B cell (primary cell): ENCODE results near the gene PRKCB.

ENCODE experiments used
- EZH2 ChIP-seq: IDR thresholded peaks from 2 replicates; pipeline ENCODE4 v1.6.1; 2012; ENCODE audit warnings: borderline replicate concordance, low read depth, mild to moderate bottlenecking, moderate library complexity, low read length; ENCODE audit not compliant: insufficient read depth, poor library complexity, severe bottlenecking
- TF ChIP-seq, protein P1 (sequence below): fragments of 200-600 bp; IDR thresholded peaks from one replicate; pipeline ENCODE4 v1.8.0; 2022; ENCODE audit warnings: antibody characterized with exemption, mild to moderate bottlenecking

DNA sequence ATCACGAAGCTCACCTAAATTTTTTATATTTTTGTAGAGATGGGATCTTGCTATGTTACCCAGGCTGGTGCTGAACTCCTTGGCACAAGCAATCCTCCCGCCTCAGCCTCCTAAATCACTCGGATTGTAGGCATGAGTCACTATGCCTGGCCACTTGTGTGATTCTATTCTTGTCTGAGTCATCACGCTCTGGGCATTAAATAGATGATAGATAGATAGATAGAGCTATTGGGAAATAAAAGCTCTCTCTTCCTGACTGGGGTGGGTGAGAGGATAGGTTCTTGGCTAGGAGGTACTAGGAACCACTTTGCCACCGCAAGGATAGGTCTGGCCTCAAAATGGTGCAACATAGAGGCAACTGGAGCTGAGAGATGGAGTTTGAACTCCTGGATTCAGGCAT is 399.0 kb downstream of the PRKCB start:
- TF ChIP-seq, protein P1, sequence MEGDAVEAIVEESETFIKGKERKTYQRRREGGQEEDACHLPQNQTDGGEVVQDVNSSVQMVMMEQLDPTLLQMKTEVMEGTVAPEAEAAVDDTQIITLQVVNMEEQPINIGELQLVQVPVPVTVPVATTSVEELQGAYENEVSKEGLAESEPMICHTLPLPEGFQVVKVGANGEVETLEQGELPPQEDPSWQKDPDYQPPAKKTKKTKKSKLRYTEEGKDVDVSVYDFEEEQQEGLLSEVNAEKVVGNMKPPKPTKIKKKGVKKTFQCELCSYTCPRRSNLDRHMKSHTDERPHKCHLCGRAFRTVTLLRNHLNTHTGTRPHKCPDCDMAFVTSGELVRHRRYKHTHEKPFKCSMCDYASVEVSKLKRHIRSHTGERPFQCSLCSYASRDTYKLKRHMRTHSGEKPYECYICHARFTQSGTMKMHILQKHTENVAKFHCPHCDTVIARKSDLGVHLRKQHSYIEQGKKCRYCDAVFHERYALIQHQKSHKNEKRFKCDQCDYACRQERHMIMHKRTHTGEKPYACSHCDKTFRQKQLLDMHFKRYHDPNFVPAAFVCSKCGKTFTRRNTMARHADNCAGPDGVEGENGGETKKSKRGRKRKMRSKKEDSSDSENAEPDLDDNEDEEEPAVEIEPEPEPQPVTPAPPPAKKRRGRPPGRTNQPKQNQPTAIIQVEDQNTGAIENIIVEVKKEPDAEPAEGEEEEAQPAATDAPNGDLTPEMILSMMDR: no peak
- TF ChIP-seq EZH2: no peak
